Activated T-helper 1 cell treated with anti-CD3 and anti-CD28 coated beads, Interleukin-12 subunit alpha, Interleukin-12 subunit beta, Interleukin-2, Interleukin-4 antibody, amounts not matched to agents 30 ng/mL and 10 ng/mL and 1 ng/mL, durations not matched to agents 14 hours and 24 hours and 36 hours (primary cell): ENCODE measurements around the gene SLC25A2. TPM values are rescaled to one million over a fixed set of nuclear protein-coding genes. Genes with fewer than 3 reads are reported as not detected.
A peak's percentile ranks its signal among the peaks of the same experiment; 100 is the strongest.
"Not testable (repeated sequence)": the region's sequence is repeated elsewhere in the genome, so short reads cannot be mapped to it uniquely, and the experiment has no call there.

Experiments
- DNase-seq: peaks from one replicate; pipeline ENCODE4 v3.0.0; 2021; ENCODE audit warnings: low spot score
- H3K27ac Mint-ChIP-seq: one replicate; pipeline ENCODE4 v1.8.0; 2021; ENCODE audit warnings: mild to moderate bottlenecking, mixed read lengths
- H3K27me3 Mint-ChIP-seq: one replicate; pipeline ENCODE4 v1.8.0; 2022; ENCODE audit warnings: mild to moderate bottlenecking, moderate library complexity, mixed read lengths; ENCODE audit not compliant: insufficient read depth
- H3K36me3 Mint-ChIP-seq: one replicate; pipeline ENCODE4 v1.8.0; 2021; ENCODE audit warnings: low read depth, mixed read lengths
- H3K4me1 Mint-ChIP-seq: one replicate; pipeline ENCODE4 v1.8.0; 2021; ENCODE audit warnings: low read depth, mixed read lengths
- H3K4me3 Mint-ChIP-seq: one replicate; pipeline ENCODE4 v1.8.0; 2021; ENCODE audit warnings: mild to moderate bottlenecking, moderate library complexity, mixed read lengths
- H3K9me3 Mint-ChIP-seq: one replicate; pipeline ENCODE4 v1.8.0; 2021; ENCODE audit warnings: mixed read lengths
- intact Hi-C: fragments of 100-400 bp; cut with micrococcal nuclease; formaldehyde crosslinking; loops from one replicate; pipeline ENCODE4 v1.15.1; 2024
- total RNA-seq: library from RNA; stranded (reverse); gene quantifications from 2 replicates; pipeline ENCODE4 v1.2.3, GENCODE V29; 2022

SLC25A2 gene
- 0.20 and 0.57 TPM in 2 replicates for total RNA-seq

- Mint-ChIP-seq H3K36me3 (peaks cover 1% of the 10 kb centered on the region), H3K4me3 (no peak within 1 kb of the TSS), H3K9me3 (peaks cover 71% of the 10 kb centered on the region), H3K27ac (no peak within 1 kb of the TSS), H3K27me3 (no peaks in the 10 kb centered on the region), H3K4me1 (no peaks in the 10 kb centered on the region)
- intact Hi-C loops: no loop called here
- DNase-seq: no peak
Observed at GRCh38 chr5:141303756-141304155, at the start of gene SLC25A2. SLC25A2 (minus strand) TSS chr5:141304049; CDS start chr5:141303865, 184 bp downstream.

DNA sequence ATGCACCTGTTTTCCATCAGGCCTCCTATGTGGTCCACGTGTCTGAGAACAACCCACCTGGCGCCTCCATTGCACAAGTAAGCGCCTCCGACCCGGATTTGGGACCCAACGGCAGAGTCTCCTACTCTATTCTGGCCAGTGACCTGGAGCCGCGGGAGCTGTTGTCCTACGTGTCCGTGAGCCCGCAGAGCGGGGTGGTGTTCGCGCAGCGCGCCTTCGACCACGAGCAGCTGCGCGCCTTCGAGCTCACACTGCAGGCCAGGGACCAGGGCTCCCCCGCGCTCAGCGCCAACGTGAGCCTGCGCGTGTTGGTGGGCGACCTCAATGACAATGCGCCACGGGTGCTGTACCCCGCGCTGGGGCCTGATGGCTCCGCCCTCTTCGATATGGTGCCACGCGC, 47.7 kb upstream of the SLC25A2 start:
- intact Hi-C loops: loop anchor here (10.0 kb wide), 1 partner anchor 107 kb away; the partner anchor contains the start of gene PCDHB15
- Mint-ChIP-seq H3K27me3 (peaks cover 11% of the 10 kb centered on the region), H3K36me3 (no peaks in the 10 kb centered on the region), H3K27ac (no peak overlapping the region), H3K9me3 (peaks cover 34% of the 10 kb centered on the region), H3K4me1 (peaks cover 6% of the 10 kb centered on the region), H3K4me3 (no peak overlapping the region)
- DNase-seq: no peak

- no peak within 1 kb of the TSS for H3K27ac Mint-ChIP-seq
- peak; percentile 30 for DNase-seq
- peaks cover 6% of the 10 kb centered on the region for H3K4me1 Mint-ChIP-seq
- H3K4me3 Mint-ChIP-seq: peak within 1 kb of the TSS; percentile 63
- peaks cover 41% of the 10 kb centered on the region for H3K9me3 Mint-ChIP-seq
- intact Hi-C loops: loop anchor here (10.0 kb wide), 1 partner anchor 105 kb away; the partner anchor contains the start of gene PCDHB15
- H3K27me3 Mint-ChIP-seq: peaks cover 9% of the 10 kb centered on the region
- no peaks in the 10 kb centered on the region for H3K36me3 Mint-ChIP-seq
Observed at GRCh38 chr5:141349917-141350619, 46.2 kb upstream of the SLC25A2 start, which contains the start of gene PCDHGB1. PCDHGB1 (plus strand) TSS chr5:141350099; CDS start chr5:141350261, 162 bp downstream.

DNA sequence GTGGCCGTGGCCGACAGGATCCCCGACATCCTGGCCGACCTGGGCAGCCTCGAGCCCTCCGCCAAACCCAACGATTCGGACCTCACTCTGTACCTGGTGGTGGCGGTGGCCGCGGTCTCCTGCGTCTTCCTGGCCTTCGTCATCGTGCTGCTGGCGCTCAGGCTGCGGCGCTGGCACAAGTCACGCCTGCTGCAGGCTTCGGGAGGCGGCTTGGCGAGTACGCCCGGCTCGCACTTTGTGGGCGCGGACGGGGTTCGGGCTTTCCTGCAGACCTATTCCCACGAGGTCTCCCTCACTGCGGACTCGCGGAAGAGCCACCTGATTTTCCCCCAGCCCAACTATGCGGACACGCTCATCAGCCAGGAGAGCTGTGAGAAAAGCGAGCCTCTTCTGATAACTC, 42.2 kb upstream of the SLC25A2 start:
- H3K4me3 Mint-ChIP-seq, intact Hi-C loops, DNase-seq, H3K27ac Mint-ChIP-seq, H3K36me3 Mint-ChIP-seq, H3K4me1 Mint-ChIP-seq: not testable (repeated sequence)
- H3K27me3 Mint-ChIP-seq: peaks cover 12% of the 10 kb centered on the region
- peaks cover 46% of the 10 kb centered on the region for H3K9me3 Mint-ChIP-seq

DNA sequence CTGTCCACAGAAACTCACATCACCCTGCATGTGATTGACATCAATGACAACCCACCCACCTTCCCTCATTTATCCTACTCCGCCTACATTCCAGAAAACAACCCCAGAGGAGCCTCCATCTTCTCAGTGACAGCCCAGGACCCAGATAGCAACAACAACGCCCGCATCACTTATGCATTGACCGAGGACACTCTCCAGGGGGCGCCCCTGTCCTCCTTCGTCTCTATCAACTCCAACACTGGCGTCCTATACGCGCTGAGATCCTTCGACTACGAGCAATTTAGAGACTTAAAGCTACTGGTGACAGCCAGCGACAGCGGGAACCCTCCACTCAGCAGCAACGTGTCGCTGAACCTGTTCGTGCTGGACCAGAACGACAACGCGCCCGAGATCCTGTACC, 41.5 kb upstream of the SLC25A2 start:
- peaks cover 12% of the 10 kb centered on the region for H3K27me3 Mint-ChIP-seq
- no peak overlapping the region for H3K27ac Mint-ChIP-seq
- peaks cover 43% of the 10 kb centered on the region for H3K9me3 Mint-ChIP-seq
- no peak overlapping the region for H3K4me3 Mint-ChIP-seq
- peaks cover 2% of the 10 kb centered on the region for H3K36me3 Mint-ChIP-seq
- DNase-seq: no peak
- intact Hi-C loops: no loop called here
- H3K4me1 Mint-ChIP-seq: peaks cover 6% of the 10 kb centered on the region

- intact Hi-C loops: no loop called here
- H3K36me3 Mint-ChIP-seq: peaks cover 2% of the 10 kb centered on the region
Observed at GRCh38 chr5:141343953-141344463, 40.2 kb upstream of the SLC25A2 start.

DNA sequence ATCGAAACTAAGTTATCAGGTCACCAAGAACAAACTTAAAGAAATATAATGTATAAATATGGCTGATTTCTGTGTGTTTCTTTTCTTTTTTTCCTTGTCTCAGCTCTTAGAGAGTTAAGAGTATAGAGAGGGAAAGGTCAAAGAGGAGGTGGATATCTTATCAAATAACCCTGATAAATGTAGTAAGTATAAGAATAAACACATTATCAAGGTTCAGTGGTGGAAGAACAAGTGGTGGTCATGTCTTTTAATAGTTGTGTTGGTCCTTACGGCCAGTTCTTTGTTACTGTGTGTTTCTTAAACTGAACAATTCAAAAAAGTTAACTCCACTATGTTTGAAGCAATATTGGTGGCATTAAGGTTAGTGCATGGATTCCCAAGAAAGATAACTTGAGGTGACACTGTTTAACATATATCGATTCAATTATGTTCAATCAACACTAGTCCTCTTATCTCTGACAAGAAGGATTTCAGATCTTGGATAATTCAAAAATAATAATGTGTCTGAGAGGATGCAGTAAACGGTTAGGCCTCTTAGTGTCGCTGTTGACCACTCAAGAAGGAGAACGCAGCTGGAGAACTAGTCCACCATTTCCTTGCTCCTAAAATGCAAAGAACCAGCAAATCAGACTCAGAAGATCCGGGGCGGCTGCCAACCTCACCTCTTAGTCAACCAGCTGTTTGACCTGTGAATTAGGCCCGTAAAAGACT, 39.5 kb upstream of the SLC25A2 start, which contains the start of gene PCDHGA3:
Gene PCDHGA3 (plus strand): TSS at position 588 of the 711 bp plus-strand sequence. CDS start 205 bp downstream, outside the sequence.
- Mint-ChIP-seq H3K27me3 (peaks cover 15% of the 10 kb centered on the region), H3K4me3 (peak within 1 kb of the TSS; percentile 75), H3K36me3 (peaks cover 2% of the 10 kb centered on the region), H3K4me1 (no peaks in the 10 kb centered on the region), H3K9me3 (peaks cover 42% of the 10 kb centered on the region), H3K27ac (no peak within 1 kb of the TSS)
- no peak for DNase-seq
- intact Hi-C loops: no loop called here

More at GRCh38 chr5:141343953-141344463, 40.2 kb upstream of the SLC25A2 start:
- Mint-ChIP-seq H3K4me3 (peak overlapping the region; percentile 75), H3K4me1 (no peaks in the 10 kb centered on the region), H3K27me3 (peaks cover 9% of the 10 kb centered on the region), H3K27ac (no peak overlapping the region), H3K9me3 (peaks cover 42% of the 10 kb centered on the region)
- DNase-seq: no peak

DNA sequence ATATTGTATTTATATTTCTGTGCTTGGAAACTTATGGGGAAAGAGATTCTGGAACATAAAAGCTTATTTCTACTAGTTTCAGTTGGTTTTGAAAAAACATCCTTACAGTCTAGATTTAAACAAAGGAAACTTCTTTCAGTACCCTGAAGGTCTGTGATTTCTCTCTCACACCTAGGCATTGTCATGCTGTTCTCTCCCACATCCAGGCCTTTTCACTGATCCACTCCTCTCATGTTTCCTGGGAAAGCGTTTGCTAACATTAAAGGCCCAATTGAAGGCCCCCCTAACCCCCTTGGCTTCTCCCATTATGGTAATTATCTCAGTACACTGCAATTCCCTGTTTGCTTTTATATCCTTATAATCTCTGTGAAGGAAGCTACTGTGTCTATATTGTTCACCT, 38.9 kb upstream of the SLC25A2 start:
- intact Hi-C loops: no loop called here
- Mint-ChIP-seq H3K4me3 (no peak overlapping the region), H3K4me1 (no peaks in the 10 kb centered on the region), H3K9me3 (peaks cover 44% of the 10 kb centered on the region), H3K27ac (no peak overlapping the region), H3K36me3 (peaks cover 2% of the 10 kb centered on the region), H3K27me3 (peaks cover 21% of the 10 kb centered on the region)
- DNase-seq: no peak

DNA sequence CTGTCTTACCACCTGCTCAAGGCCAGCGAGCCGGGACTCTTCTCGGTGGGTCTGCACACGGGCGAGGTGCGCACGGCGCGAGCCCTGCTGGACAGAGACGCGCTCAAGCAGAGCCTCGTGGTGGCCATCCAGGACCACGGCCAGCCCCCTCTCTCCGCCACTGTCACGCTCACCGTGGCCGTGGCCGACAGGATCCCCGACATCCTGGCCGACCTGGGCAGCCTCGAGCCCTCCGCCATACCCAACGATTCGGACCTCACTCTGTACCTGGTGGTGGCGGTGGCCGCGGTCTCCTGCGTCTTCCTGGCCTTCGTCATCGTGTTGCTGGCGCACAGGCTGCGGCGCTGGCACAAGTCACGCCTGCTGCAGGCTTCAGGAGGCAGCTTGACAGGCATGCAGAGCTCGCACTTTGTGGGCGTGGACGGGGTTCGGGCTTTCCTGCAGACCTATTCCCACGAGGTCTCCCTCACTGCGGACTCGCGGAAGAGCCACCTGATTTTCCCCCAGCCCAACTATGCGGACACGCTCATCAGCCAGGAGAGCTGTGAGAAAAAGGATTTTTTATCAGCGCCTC, 37.0 kb upstream of the SLC25A2 start:
- H3K9me3 Mint-ChIP-seq: peaks cover 41% of the 10 kb centered on the region
- H3K4me1 Mint-ChIP-seq, H3K36me3 Mint-ChIP-seq, H3K4me3 Mint-ChIP-seq, H3K27ac Mint-ChIP-seq, DNase-seq, intact Hi-C loops: not testable (repeated sequence)
- H3K27me3 Mint-ChIP-seq: peaks cover 31% of the 10 kb centered on the region

DNA sequence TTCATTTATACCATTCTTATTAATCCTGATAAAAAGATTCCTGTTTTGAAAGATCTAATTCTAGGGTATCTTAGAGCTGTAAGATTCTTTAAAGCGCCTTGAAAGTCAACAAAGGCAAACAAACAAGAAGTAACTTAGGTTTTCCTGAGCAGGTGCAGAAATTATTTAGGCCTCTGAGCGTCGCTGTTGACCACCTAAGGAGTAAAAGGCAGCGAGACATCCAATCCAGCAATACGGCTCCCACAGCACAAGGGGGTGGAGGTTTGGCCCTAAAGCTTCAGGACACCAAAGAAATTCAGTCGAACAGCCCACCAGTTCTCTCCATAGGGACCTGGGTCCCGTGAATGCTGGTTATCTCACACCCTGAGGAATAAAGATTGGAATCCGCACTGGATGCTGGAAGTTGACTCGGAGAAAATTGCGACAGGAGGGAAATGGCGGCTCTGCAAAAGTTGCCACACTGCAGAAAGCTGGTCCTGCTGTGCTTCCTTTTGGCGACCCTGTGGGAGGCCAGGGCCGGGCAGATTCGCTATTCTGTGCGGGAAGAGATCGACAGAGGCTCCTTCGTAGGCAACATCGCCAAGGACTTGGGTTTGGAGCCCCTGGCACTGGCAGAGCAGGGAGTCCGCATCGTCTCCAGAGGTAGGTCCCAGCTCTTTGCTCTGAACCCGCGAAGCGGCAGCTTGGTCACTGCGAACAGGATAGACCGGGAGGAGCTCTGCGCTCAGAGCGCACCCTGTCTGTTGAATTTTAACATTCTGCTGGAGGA, 34.9 kb upstream of the SLC25A2 start, which contains the start of gene PCDHGA2:
Gene PCDHGA2 (plus strand): TSS at position 223 of the 769 bp plus-strand sequence.
- peak within 1 kb of the TSS; percentile 64 for H3K4me3 Mint-ChIP-seq
- peaks cover 39% of the 10 kb centered on the region for H3K27me3 Mint-ChIP-seq
- no peak for DNase-seq
- H3K4me1 Mint-ChIP-seq: no peaks in the 10 kb centered on the region
- intact Hi-C loops: loop anchor here (5.0 kb wide), 2 partner anchors 44 to 84 kb away; partner anchors contain the start of genes PCDHGA11 and PCDHGA7
- H3K9me3 Mint-ChIP-seq: peaks cover 38% of the 10 kb centered on the region
- H3K36me3 Mint-ChIP-seq: peaks cover 4% of the 10 kb centered on the region
- peak within 1 kb of the TSS; percentile 15 for H3K27ac Mint-ChIP-seq

DNA sequence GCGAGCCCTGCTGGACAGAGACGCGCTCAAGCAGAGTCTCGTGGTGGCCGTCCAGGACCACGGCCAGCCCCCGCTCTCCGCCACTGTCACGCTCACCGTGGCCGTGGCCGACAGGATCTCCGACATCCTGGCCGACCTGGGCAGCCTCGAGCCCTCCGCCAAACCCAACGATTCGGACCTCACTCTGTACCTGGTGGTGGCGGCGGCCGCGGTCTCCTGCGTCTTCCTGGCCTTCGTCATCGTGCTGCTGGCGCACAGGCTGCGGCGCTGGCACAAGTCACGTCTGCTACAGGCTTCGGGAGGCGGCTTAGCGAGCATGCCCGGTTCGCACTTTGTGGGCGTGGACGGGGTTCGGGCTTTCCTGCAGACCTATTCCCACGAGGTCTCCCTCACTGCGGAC, 28.7 kb upstream of the SLC25A2 start:
- H3K27me3 Mint-ChIP-seq: peaks cover 33% of the 10 kb centered on the region
- H3K27ac Mint-ChIP-seq, H3K36me3 Mint-ChIP-seq, intact Hi-C loops, H3K4me1 Mint-ChIP-seq, H3K4me3 Mint-ChIP-seq, DNase-seq: not testable (repeated sequence)
- H3K9me3 Mint-ChIP-seq: peaks cover 35% of the 10 kb centered on the region
